ENCODE results near the gene HCRTR1. TPM values are rescaled to one million over a fixed set of nuclear protein-coding genes. Genes with fewer than 3 reads are reported as not detected.

The HCRTR1 gene
- total and polyA plus RNA-seq, 2 of the 8 experiments (the other 6 are each of a cell fraction or from before 2014, with no cell fraction given) = 0.35 to 0.39 TPM

DNA sequence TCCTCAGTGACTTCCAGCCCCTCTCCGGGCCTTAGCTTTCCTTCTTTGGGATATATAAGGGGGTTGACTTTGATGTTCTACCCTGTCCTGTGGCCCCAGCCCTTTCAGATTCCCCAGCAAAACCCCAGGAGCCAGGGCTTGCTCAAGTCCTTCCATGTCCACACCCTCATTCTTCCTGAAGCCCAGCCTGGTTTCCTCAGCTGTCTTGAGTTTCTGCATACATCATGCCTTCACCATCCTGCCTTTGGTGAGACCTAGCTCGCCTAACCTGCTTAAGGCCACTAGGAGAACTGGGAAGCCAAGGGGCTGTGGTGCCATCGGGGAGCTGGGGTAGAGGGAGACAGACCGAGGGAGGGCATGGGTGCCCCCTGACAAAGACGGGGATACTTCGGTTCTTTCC lies 44.4 kb downstream of the HCRTR1 start:
- no peak overlapping the region for H3K9ac ChIP-seq (replicated peaks in 1 of 4; ENCODE audit: extremely low read depth in 1 of 4, low read depth in 3 of 4, low read length in 3 of 4)
- H4K5ac ChIP-seq (ENCODE audit: insufficient read length, low read depth, low read length) = no peak overlapping the region
- H3K4me1 ChIP-seq (replicated peaks in 1 of 4; ENCODE audit: control insufficient read depth in 3 of 4, insufficient read depth in 4 of 4, low read length in 3 of 4) = peaks cover 0 to 3% (median 0%) of the 10 kb centered on the region in 4 experiments; a peak in 2 of 7 replicates
- H2AK5ac ChIP-seq (ENCODE audit: low read depth, low read length) = no peak overlapping the region
- no peaks in the 10 kb centered on the region for H3K23me2 ChIP-seq (ENCODE audit: low read depth, low read length)
- H3K4me3 ChIP-seq (ENCODE audit: extremely low read depth in 1 of 4, insufficient read depth in 2 of 4, low read depth in 3 of 4, low read length in 4 of 4) = no peak overlapping the region
- no peak overlapping the region for H2AFZ ChIP-seq (ENCODE audit: low read length)
- H3K23ac ChIP-seq (ENCODE audit: insufficient read length) = no peak overlapping the region
- H4K91ac ChIP-seq (replicated peaks; ENCODE audit: insufficient read length, low read length) = no peak overlapping the region
- no peak overlapping the region for H2BK15ac ChIP-seq (ENCODE audit: low read length)
- CTCF ChIA-PET (ENCODE audit: partially characterized antibody) = interaction anchor here (0.6 to 19.3 kb wide), 10 partner anchors 9 to 406 kb away, joined by 3 to 370 read pairs (median 66); partner anchors contain the start of gene COL16A1
- H3K9me3 ChIP-seq (ENCODE audit: insufficient read depth in 2 of 2, low read depth in 1 of 2, low read length in 1 of 2) = no peaks in the 10 kb centered on the region
- FAIRE-seq = no peak
- H3K14ac ChIP-seq (ENCODE audit: insufficient read length) = no peak overlapping the region
- no peak overlapping the region for H3K56ac ChIP-seq (replicated peaks; ENCODE audit: insufficient read length, low read depth, low read length)
- H4K8ac ChIP-seq (ENCODE audit: extremely low read depth, insufficient read depth, low read length) = no peak overlapping the region
- H2BK5ac ChIP-seq (ENCODE audit: low read depth, low read length) = no peak overlapping the region
- no peak overlapping the region for H3K4ac ChIP-seq (replicated peaks; ENCODE audit: insufficient read length, low read depth, low read length)
- POLR2A ChIA-PET (ENCODE audit: partially characterized antibody) = interaction anchor here (1.2 to 1.4 kb wide), 2 partner anchors 13 to 19 kb away, joined by 3 to 4 read pairs; no protein-coding TSS in a partner anchor
- no peaks in the 10 kb centered on the region for H3K79me1 ChIP-seq (ENCODE audit: low read depth, low read length)
- no peak overlapping the region for H2BK120ac ChIP-seq (replicated peaks; ENCODE audit: low read depth, low read length)
- no peak overlapping the region for H3K18ac ChIP-seq (ENCODE audit: extremely low read depth, low read length)
- H3K27ac ChIP-seq (ENCODE audit: low read depth, low read length) = no peak overlapping the region
- DNase-seq (ENCODE audit: low read depth in 1 of 2, low spot score in 2 of 2) = no peak
- no peak for TF ChIP-seq HDAC2 (IDR thresholded peaks at IDR 0.05; ENCODE audit: borderline replicate concordance in 1 of 2, low read depth in 2 of 2, low read length in 2 of 2)
- TF ChIP-seq NRF1 (IDR thresholded peaks at IDR 0.05; ENCODE audit: low read depth, low read length) = no peak
- TF ChIP-seq GTF2F1 (IDR thresholded peaks at IDR 0.05; ENCODE audit: borderline replicate concordance, low read depth, low read length) = no peak
- TF ChIP-seq SUZ12 (IDR thresholded peaks at IDR 0.05; ENCODE audit: low read length) = no peak
- TF ChIP-seq, protein P1, sequence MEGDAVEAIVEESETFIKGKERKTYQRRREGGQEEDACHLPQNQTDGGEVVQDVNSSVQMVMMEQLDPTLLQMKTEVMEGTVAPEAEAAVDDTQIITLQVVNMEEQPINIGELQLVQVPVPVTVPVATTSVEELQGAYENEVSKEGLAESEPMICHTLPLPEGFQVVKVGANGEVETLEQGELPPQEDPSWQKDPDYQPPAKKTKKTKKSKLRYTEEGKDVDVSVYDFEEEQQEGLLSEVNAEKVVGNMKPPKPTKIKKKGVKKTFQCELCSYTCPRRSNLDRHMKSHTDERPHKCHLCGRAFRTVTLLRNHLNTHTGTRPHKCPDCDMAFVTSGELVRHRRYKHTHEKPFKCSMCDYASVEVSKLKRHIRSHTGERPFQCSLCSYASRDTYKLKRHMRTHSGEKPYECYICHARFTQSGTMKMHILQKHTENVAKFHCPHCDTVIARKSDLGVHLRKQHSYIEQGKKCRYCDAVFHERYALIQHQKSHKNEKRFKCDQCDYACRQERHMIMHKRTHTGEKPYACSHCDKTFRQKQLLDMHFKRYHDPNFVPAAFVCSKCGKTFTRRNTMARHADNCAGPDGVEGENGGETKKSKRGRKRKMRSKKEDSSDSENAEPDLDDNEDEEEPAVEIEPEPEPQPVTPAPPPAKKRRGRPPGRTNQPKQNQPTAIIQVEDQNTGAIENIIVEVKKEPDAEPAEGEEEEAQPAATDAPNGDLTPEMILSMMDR (IDR thresholded peaks at IDR 0.05; ENCODE audit: control extremely low read depth in 1 of 3, insufficient read depth in 1 of 3, low read depth in 1 of 3, low read length in 3 of 3) = no peak
- TF ChIP-seq HDAC6 (IDR thresholded peaks at IDR 0.05; ENCODE audit: low read depth, low read length) = no peak
- no peak for TF ChIP-seq NANOG (IDR thresholded peaks at IDR 0.05; ENCODE audit: insufficient read depth, low read depth, low read length, poor library complexity, severe bottlenecking)
- no peak for TF ChIP-seq BACH1 (IDR thresholded peaks at IDR 0.05; ENCODE audit: low read length)
- TF ChIP-seq FOSL1 (IDR thresholded peaks at IDR 0.05; ENCODE audit: insufficient read depth, low read depth, low read length) = no peak
- TF ChIP-seq, protein P2, sequence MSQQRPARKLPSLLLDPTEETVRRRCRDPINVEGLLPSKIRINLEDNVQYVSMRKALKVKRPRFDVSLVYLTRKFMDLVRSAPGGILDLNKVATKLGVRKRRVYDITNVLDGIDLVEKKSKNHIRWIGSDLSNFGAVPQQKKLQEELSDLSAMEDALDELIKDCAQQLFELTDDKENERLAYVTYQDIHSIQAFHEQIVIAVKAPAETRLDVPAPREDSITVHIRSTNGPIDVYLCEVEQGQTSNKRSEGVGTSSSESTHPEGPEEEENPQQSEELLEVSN (IDR thresholded peaks at IDR 0.05) = no peak
- no peaks in the 10 kb centered on the region for H3K36me3 ChIP-seq (ENCODE audit: control insufficient read depth in 2 of 4, insufficient read depth in 4 of 4, low read length in 3 of 4)
- 81% methylated on average over 6 of the region's 6 CpGs; no CpG with 5 or more reads in 1 of the 2 experiments for WGBS, 2 experiments (ENCODE audit: extremely low coverage in 1 of 2, insufficient coverage in 1 of 2, insufficient read length in 1 of 2, insufficient replicate concordance in 2 of 2, low coverage in 1 of 2, low lambda C conversion rate in 2 of 2, missing lambda C conversion rate in 1 of 2)
- no peak overlapping the region for H2BK20ac ChIP-seq (ENCODE audit: low read length)
- H4K20me1 ChIP-seq (replicated peaks in 1 of 2; ENCODE audit: control insufficient read depth in 1 of 2, insufficient read depth in 2 of 2, low read length in 2 of 2) = no peaks in the 10 kb centered on the region
- H3K79me2 ChIP-seq (ENCODE audit: control insufficient read depth in 1 of 2, insufficient read depth in 2 of 2, low read length in 2 of 2) = no peaks in the 10 kb centered on the region
- H2BK12ac ChIP-seq (ENCODE audit: low read depth, low read length) = no peak overlapping the region
- no peaks in the 10 kb centered on the region for H3K27me3 ChIP-seq (replicated peaks in 1 of 4; ENCODE audit: control insufficient read depth in 3 of 4, extremely low read depth in 1 of 4, insufficient read depth in 3 of 4, low read length in 3 of 4)
- H3K4me2 ChIP-seq (ENCODE audit: insufficient read depth in 1 of 2, low read depth in 2 of 2, low read length in 2 of 2) = no peak overlapping the region
